Activated CD8-positive, alpha-beta T cell treated with anti-CD3 and anti-CD28 coated beads, Interleukin-2, amount 10 ng/mL, durations not matched to agents 7 days and 5 days (primary cell): ENCODE measurements around the gene OR6F1. TPM values are rescaled to one million over a fixed set of nuclear protein-coding genes. Genes with fewer than 3 reads are reported as not detected.
A peak's percentile ranks its signal among the peaks of the same experiment; 100 is the strongest.
"Not testable (repeated sequence)": the region's sequence is repeated elsewhere in the genome, so short reads cannot be mapped to it uniquely, and the experiment has no call there.

Experiments
- ATAC-seq: fragments of 150-1000 bp; cut with Tn5 transposase; one replicate; pipeline ENCODE4 v1.10.0; 2021; ENCODE audit warnings: moderate library complexity
- CTCF ChIA-PET: fragments of 350-600 bp; sonication (Branson Sonifier 250); formaldehyde crosslinking; loops from one replicate; lab custom pipeline; 2021; ENCODE audit warnings: antibody characterized with exemption; lab: Charles Lee
- POLR2A ChIA-PET: fragments of 350-600 bp; sonication (Branson Sonifier 250); formaldehyde crosslinking; loops from one replicate; lab custom pipeline; 2021; ENCODE audit warnings: antibody characterized with exemption; lab: Charles Lee
- DNase-seq: peaks from one replicate; pipeline ENCODE4 v3.0.0-alpha.2; 2020
- H3K27ac Mint-ChIP-seq: one replicate; pipeline ENCODE4 v1.8.0; 2021; ENCODE audit warnings: mild to moderate bottlenecking, mixed read lengths
- H3K27me3 Mint-ChIP-seq: one replicate; pipeline ENCODE4 v1.8.0; 2021; ENCODE audit warnings: low read depth, mixed read lengths
- H3K36me3 Mint-ChIP-seq: one replicate; pipeline ENCODE4 v1.8.0; 2021; ENCODE audit warnings: low read depth, mixed read lengths
- H3K4me1 Mint-ChIP-seq: one replicate; pipeline ENCODE4 v1.8.0; 2021; ENCODE audit warnings: low read depth, mixed read lengths
- H3K4me3 Mint-ChIP-seq: one replicate; pipeline ENCODE4 v1.8.0; 2021; ENCODE audit warnings: mild to moderate bottlenecking, mixed read lengths
- H3K9me3 Mint-ChIP-seq: one replicate; pipeline ENCODE4 v1.8.0; 2022; ENCODE audit warnings: mixed read lengths; ENCODE audit not compliant: insufficient read depth
- total RNA-seq, 2 experiments: library from RNA; stranded (reverse); gene quantifications; one replicate each; pipeline ENCODE4 v1.2.3, GENCODE V29; 2021

The OR6F1 gene
- total RNA-seq, 2 experiments from 2014 or later = not detected

DNA sequence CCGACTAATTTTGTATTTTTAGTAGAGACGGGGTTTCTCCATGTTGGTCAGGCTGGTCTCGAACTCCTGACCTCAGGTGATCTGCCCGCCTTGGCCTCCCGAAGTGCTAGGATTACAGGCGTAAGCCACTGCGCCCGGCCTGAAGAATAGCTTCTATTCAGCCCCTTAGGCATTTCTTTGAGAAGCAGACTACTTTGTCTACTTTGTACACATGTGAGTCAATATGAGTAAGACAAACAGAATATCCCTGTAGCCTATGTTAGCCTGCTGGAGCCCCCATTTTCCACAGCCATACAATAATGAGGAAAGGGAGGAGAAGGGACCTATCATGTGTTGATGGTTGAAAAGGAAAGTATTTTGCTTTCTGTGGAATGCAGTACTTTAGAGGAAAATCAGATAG lies 5.8 kb downstream of the OR6F1 start:
- H3K27me3 Mint-ChIP-seq, H3K4me1 Mint-ChIP-seq, CTCF ChIA-PET, DNase-seq, H3K27ac Mint-ChIP-seq, H3K36me3 Mint-ChIP-seq, POLR2A ChIA-PET, H3K4me3 Mint-ChIP-seq, ATAC-seq, H3K9me3 Mint-ChIP-seq: not testable (repeated sequence)

DNA sequence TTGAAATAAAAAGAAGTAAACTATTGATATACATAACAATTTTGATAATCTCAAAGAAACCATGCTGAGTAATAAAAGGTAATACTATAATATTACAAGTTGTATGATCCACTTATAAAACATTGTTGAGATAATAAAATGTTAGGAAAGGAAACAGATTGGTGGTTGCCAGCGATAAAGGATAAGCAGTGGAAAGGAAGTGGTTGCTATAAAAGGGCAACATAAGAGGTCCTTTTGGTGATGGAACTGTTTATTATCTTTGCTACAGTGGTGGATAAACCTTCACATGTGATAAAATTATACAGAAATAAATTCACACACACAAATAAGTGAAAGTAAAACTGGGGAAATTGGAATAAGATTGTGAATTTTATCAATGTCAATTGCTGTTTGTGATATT lies 15.1 kb downstream of the OR6F1 start:
- DNase-seq = no peak
- H3K9me3 Mint-ChIP-seq = no peaks in the 10 kb centered on the region
- H3K27me3 Mint-ChIP-seq = no peaks in the 10 kb centered on the region
- ATAC-seq = no peak
- no peaks in the 10 kb centered on the region for H3K4me1 Mint-ChIP-seq
- no peaks in the 10 kb centered on the region for H3K36me3 Mint-ChIP-seq
- H3K4me3 Mint-ChIP-seq = no peak overlapping the region
- no peak overlapping the region for H3K27ac Mint-ChIP-seq
- ChIA-PET POLR2A (no interaction called here), CTCF (interaction anchor here (0.6 kb wide), 1 partner anchor 20 kb away, joined by 3 read pairs; no protein-coding TSS in a partner anchor)

DNA sequence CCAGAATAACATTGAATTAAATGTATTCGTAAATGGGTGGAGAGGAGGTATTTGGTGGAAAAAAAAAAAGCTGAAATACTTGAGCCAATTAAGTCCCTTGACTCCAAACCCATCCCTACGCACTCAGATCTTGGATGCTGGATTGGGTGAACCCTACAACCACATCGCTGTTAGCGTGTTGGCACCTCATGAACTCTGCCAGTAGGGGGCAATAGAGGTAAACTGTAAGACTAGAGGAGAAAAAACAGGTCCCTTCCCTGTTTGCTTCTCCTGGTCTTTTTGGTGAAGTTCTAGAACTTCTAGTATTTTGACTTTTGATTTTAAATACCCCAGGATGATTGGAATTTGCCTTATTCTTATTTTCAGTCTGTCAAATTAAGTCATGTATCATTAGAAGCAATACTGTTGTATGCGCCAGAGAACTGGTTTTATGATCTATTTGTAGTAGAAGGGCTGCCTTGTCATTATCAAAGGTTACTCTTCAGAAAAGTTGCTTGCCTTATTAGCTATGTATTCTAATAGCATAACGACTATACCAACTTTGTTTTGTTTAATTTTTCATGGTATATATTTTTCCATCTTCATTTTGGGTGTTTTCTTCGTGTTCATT lies 35.1 kb downstream of the OR6F1 start:
- ChIA-PET CTCF (interaction anchor here (0.6 to 1.4 kb wide), 3 partner anchors 12 to 34 kb away, joined by 3 to 4 read pairs (median 3); no protein-coding TSS in a partner anchor), POLR2A (no interaction called here)
- Mint-ChIP-seq H3K4me1 (no peaks in the 10 kb centered on the region), H3K27ac (no peak overlapping the region), H3K27me3 (no peaks in the 10 kb centered on the region), H3K4me3 (no peak overlapping the region), H3K9me3 (no peaks in the 10 kb centered on the region), H3K36me3 (no peaks in the 10 kb centered on the region)
- ATAC-seq = peak; percentile 58
- DNase-seq = peak; percentile 60

DNA sequence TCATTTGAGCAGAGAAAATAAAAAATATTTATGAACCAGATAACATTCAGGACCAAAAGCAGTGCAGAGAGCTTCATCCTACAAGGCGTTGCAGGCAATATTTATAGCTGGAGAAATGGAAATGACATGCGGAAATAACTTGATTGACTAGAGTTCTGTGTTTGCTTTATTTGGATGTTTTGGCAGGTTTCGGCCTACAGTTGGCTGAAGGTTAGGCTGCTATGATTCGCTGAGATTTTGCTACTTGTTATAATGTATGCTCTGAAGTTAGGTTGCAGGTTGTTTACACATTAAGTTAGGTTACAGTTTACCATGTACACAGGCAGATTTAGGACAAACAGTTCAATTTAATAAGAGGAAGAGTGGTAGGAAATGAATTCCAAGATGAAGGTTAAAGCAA lies 36.3 kb downstream of the OR6F1 start:
- no peaks in the 10 kb centered on the region for H3K27me3 Mint-ChIP-seq
- ATAC-seq = no peak

DNA sequence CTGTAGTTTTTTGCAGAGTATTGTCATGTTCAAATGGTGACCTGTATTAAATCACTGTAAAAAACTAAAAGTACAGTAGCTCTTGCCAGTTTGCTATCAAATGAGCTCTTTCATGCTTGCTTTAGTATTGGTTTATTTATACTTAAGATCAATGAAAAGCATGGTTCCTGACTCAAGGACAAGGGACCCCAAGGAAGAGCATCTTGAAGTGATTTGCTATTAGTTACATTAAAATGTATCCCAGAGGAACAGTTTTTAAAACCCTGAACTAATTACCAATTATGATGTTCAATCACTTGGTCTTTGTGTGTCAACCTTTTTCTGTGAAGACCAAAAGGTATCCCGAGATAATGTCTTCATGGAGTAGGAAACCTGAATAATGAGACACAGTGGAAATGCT lies 36.8 kb downstream of the OR6F1 start, which contains the start of gene OR13G1:
TSS of gene OR13G1 (minus strand) at position 101 of the 400 bp plus-strand sequence. CDS start 6,698 bp downstream, outside the sequence.
- ATAC-seq (no peak), DNase-seq (no peak)
- H3K27me3 Mint-ChIP-seq = no peaks in the 10 kb centered on the region
- no peaks in the 10 kb centered on the region for H3K36me3 Mint-ChIP-seq
- POLR2A ChIA-PET = no interaction called here
- H3K4me3 Mint-ChIP-seq = no peak within 1 kb of the TSS
- CTCF ChIA-PET = no interaction called here
- H3K27ac Mint-ChIP-seq = no peak within 1 kb of the TSS
- no peaks in the 10 kb centered on the region for H3K4me1 Mint-ChIP-seq
- H3K9me3 Mint-ChIP-seq = no peaks in the 10 kb centered on the region

More for the DNA sequence above, 36.3 kb downstream of the OR6F1 start:
- no peak for DNase-seq
- POLR2A ChIA-PET = no interaction called here
- CTCF ChIA-PET = interaction anchor here (1.4 kb wide), 1 partner anchor 14 kb away, joined by 4 read pairs; no protein-coding TSS in a partner anchor
- H3K9me3 Mint-ChIP-seq = no peaks in the 10 kb centered on the region
- H3K4me1 Mint-ChIP-seq = no peaks in the 10 kb centered on the region
- H3K4me3 Mint-ChIP-seq = no peak overlapping the region
- no peak overlapping the region for H3K27ac Mint-ChIP-seq
- no peaks in the 10 kb centered on the region for H3K36me3 Mint-ChIP-seq

DNA sequence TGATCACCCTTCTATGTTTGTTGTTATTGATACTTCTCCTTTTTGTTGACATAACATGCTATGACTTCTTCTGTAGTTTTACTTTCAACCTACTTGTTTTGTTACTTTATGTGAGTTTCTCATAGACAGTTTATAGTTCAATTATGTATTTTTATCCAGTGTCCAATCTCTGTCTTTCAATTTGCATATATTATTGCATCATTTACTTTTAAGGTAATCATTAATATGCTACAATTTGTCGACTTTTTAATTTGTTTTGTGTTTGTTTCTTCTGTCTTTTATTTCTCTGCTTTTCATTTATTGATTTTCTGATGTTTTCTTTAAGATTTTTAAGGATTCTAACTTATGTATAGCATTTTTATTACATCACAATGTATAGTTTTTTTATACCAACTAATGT lies 47.2 kb downstream of the OR6F1 start:
- no peaks in the 10 kb centered on the region for H3K36me3 Mint-ChIP-seq
- no peaks in the 10 kb centered on the region for H3K9me3 Mint-ChIP-seq
- ChIA-PET POLR2A (no interaction called here), CTCF (no interaction called here)
- ATAC-seq (no peak), DNase-seq (no peak)
- H3K4me1 Mint-ChIP-seq = no peaks in the 10 kb centered on the region
- H3K27me3 Mint-ChIP-seq = no peaks in the 10 kb centered on the region
- H3K4me3 Mint-ChIP-seq = no peak overlapping the region
- no peak overlapping the region for H3K27ac Mint-ChIP-seq

Other genes starting within 250 kb of the OR6F1 start
- gene OR2C3, start 180.2 kb downstream of the OR6F1 start, total RNA-seq = not detected
- not detected for gene GCSAML, start 167.5 kb downstream of the OR6F1 start, total RNA-seq
- not detected for gene OR2G2, start 128.3 kb downstream of the OR6F1 start, total RNA-seq
- not detected for gene OR2G3, start 111.1 kb downstream of the OR6F1 start, total RNA-seq
- not detected for gene OR13G1, start 36.9 kb downstream of the OR6F1 start, total RNA-seq
- not detected for gene OR14K1, start 22.0 kb upstream of the OR6F1 start, total RNA-seq
- gene OR14A2, start 31.5 kb upstream of the OR6F1 start, total RNA-seq = not detected
- gene OR1C1, start 43.9 kb upstream of the OR6F1 start, total RNA-seq = not detected
- not detected for gene OR14A16, start 107.5 kb upstream of the OR6F1 start, total RNA-seq
- gene OR11L1, start 125.2 kb upstream of the OR6F1 start, total RNA-seq = not detected
- gene TRIM58, start 140.5 kb upstream of the OR6F1 start, total RNA-seq = under 1 TPM; 0.21 to 0.74 TPM
- not detected for gene OR2W3, start 178.9 kb upstream of the OR6F1 start, total RNA-seq
- gene OR2T8, start 203.6 kb upstream of the OR6F1 start, total RNA-seq = not detected
- not detected for gene OR2AJ1, start 208.2 kb upstream of the OR6F1 start, total RNA-seq
- gene OR2L8, start 232.2 kb upstream of the OR6F1 start, total RNA-seq = under 1 TPM in 1 of 2 experiments, not detected in 1; 0.29 TPM
- not detected for gene OR2AK2, start 248.6 kb upstream of the OR6F1 start, total RNA-seq